LHCN-M2 (cell line): Measurements from ENCODE around the gene APRT. TPM values are rescaled to one million over a fixed set of nuclear protein-coding genes. Genes with fewer than 3 reads are reported as not detected.

ENCODE experiments used
- total RNA-seq: library from RNA; depleted of rRNA; stranded (reverse); fragments of >200 nt; gene quantifications from 2 replicates; pipeline ENCODE4 v1.2.3, GENCODE V29; 2014; rRNA removed

Gene APRT
- total RNA-seq, 1 experiment from 2014 or later = 145 TPM

Other genes starting within 250 kb of the APRT start
- gene ZC3H18, start 241.5 kb downstream of the APRT start, total RNA-seq = 15.8 and 20.0 TPM in 2 replicates
- gene IL17C, start 173.4 kb downstream of the APRT start, total RNA-seq = not detected in 2 replicates
- 0.52 and 0.90 TPM in 2 replicates for gene CYBA, start 160.9 kb downstream of the APRT start, total RNA-seq
- 31.8 and 37.8 TPM in 2 replicates for gene MVD, start 148.8 kb downstream of the APRT start, total RNA-seq
- gene SNAI3, start 125.4 kb downstream of the APRT start, total RNA-seq = 0.19 and 0.57 TPM in 2 replicates
- gene RNF166, start 105.5 kb downstream of the APRT start, total RNA-seq = 20.5 and 21.9 TPM in 2 replicates
- gene CTU2, start 105.4 kb downstream of the APRT start, total RNA-seq = 17.8 and 18.7 TPM in 2 replicates
- gene PIEZO1, start 26.7 kb downstream of the APRT start, total RNA-seq = 138 and 140 TPM in 2 replicates
- gene CDT1, start 8.1 kb downstream of the APRT start, total RNA-seq = 44.9 and 53.4 TPM in 2 replicates
- 17.1 and 21.5 TPM in 2 replicates for gene GALNS, start 45.0 kb upstream of the APRT start, total RNA-seq
- gene TRAPPC2L, start 45.2 kb upstream of the APRT start, total RNA-seq = 31.1 and 49.6 TPM in 2 replicates
- not detected in 2 replicates for gene PABPN1L, start 54.7 kb upstream of the APRT start, total RNA-seq
- gene CBFA2T3, start 165.3 kb upstream of the APRT start, total RNA-seq = not detected in 2 replicates